Stimulated activated CD8-positive, alpha-beta memory T cell treated with anti-CD3 and anti-CD28 coated beads, Interleukin-4, amount 100 ng/mL, for 4 hours (primary cell): Measurements from ENCODE around the gene RFT1.

Experiments
- DNase-seq, 2 donors: peaks; one replicate each; pipeline ENCODE4 v3.0.0-alpha.2; 2020; ENCODE audit warnings: low read depth in 2 of 2, low spot score in 1 of 2

The RFT1 gene

DNA sequence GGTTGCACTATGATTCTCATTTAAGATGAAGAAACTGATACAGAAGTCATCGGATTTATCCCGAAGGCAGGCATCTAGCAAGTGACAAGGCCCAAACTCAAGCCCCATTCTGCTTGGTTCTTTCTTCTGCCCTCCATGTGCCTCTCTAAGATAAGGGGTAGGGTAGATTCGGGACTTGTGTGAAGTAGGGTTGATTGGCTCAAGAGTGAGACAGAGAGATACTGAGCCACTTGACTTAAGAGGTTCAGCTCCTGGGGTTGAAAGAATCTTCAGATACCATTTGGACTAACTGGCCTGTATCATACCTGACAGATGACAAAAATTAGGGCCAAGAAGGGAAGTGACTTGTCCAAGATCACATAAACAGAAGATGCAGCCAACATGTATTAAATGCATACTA lies 891 bp downstream of the RFT1 start:
- DNase-seq, result no peak

DNA sequence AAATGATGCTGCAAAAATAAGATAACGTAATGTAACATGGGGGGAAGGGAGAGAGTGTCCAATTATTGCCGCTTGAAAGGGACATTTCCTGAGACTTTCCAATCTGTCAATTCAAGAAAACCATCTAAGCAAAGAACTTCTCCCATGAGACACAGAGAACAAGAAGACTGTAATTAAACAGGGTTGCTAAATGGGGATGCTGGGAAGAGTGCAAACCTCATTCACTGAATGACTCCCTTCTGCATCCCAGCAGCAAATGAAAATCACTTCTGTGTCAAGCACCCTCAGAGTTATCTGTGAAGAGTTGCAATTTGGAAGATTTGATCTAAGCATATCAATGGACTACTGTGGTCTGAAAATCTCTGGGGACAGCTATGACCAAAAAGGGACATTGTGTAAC lies 3.6 kb downstream of the RFT1 start:
- DNase-seq, result no peak

DNA sequence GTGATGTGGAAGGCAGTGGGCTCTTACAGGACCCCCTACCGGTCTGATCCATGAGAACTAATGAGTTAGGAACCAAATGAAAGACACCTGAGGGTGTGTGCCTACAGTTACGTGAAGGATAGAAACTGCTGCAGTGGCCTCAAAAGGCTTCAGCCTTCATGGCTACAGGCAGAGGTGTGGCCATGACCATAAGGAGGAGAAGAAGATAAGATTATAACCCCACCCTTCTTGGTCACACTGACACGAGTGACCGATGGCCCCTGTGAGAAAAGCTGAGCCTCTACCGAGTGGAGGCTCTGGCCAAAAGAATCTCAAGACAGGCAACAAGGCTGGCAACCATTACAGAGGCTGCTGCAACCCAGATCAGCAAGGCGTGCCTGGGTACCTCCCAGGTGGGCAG lies 6.3 kb downstream of the RFT1 start:
- DNase-seq, result no peak

DNA sequence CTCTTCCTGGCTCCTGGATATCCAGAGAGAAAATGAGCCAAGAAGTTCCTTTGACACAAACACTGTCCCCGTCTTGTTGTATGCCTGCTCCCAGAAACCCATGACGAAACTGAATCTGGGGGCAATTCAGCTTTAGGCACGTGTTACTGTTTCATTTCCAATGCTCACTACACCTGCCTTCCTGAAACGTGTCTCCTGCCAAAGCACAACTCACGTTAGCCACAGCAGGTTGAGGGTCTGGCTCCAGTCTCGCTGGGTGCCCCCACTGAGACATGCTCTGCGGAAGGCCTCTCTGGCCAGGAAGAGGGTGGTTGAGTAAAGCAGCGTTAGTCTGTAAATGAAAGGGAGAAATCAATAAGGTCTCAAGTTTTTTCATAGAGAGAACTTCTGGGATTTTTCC lies 6.7 kb downstream of the RFT1 start:
- DNase-seq, result no peak

DNA sequence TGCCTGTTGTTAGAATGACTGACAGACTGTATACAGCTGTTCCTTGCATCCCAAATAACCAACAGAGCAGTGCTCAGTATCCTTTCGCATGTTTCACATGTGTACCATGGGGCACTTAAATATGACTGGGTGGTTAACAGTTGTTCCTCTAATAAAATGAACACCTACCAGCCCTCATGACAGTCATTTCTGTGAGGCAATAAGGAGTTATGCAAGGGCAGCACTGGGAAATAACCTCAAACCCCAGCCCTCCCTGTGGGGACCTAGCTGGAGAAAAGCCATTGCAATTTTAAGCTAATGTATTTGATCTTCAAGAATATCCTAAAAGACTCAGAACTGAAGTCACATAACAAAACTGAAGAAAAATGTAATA lies 7.3 kb downstream of the RFT1 start:
- DNase-seq, result no peak

DNA sequence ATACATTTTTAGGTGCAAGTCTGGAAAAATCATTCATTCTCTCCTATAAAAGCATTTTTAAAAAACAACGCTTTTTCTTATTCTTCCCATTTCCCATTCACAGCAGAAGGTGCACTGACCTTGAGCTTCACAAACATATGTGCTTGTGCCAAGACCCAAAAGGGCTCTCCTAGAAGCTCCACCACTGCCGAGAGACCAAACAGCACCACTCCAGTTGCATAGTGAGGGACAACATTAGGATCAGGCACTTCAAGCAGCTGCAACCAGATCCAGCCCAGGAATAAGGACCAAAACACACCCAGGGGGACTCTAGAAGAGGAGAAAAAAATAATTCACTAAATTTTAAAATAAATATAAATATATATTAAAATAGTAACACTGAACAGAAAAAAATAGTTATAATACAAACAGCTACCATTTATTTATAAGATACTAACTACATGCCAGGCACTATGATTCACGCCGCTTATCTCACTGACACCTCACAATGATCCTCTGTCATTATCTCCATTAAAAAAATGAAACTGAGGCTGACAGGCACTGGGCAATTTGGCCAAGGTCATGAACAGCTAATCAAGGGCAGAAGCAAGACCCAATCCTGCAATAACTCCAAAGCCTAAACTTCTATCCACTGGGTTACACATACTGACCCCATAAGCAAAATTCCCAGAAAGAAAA lies 7.8 kb downstream of the RFT1 start:
- DNase-seq, result no peak

DNA sequence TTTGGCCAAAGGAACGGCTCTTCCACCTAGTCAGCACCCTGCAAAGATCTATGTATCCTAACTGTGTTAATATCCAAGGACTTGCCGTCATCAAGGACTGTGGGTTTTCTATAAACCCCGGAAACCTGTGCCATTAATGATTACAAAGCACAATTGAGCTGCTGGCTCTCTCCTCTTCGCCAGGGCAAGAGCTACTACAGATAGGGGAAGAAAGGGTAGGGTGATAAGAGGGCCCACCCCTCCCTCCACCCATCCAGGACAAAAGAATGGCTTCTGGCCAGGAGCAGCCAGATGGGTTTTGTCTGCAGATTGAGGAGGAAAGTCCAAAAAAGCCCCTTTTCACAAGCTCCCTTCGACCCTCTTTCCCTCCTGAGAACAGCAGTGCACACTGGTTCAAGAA lies 9.9 kb downstream of the RFT1 start:
- DNase-seq, result no peak

DNA sequence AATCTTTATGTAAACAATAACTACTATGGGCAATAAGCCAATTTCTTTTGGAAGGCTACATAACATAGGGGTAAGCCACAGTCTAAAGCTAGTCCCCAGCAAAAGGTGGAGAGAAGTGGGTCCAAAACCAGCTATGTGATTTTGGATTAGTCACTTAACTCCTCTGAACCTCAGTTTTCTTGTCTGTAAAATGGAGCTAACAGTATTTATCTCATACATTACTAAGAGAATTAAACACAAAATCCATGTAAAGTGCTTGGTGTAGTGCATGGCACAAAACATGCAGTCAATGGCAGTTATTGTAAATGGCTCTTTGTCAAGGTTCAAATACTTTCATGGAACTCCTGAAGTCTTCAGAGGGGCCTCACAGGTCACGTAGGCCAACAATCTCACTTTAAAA lies 13.3 kb downstream of the RFT1 start:
- DNase-seq, result no peak

DNA sequence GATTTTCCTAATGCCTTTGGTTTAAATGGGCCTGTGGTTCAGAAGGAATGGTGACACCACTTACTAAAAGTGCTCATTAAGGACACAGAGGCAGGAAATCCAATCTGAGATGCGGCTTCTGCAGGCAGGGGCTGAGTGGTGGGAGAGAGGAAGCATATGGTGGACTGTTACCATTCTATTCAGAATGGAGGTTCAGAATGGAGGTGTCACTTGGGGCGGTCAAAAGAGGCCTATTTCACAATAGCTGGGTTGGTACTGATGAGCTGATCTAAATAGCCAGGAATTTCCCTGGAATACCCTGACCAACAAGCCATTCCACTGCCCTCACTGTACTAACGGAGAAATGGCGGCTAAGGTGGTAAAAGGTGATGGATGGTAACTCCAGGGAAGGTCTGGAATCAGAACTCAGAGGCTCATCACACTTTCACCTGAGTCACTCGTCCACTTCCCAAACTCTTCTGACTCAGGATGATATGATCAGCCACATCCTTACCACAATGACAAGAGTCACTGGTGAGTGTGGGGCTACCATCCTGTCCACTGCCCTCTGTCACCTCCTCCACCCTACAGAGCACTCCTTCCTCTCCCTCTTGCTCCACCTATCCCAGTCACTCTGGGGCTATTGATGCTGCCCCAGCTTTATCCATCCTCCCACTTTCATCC lies 15.7 kb downstream of the RFT1 start:
- DNase-seq, result no peak

DNA sequence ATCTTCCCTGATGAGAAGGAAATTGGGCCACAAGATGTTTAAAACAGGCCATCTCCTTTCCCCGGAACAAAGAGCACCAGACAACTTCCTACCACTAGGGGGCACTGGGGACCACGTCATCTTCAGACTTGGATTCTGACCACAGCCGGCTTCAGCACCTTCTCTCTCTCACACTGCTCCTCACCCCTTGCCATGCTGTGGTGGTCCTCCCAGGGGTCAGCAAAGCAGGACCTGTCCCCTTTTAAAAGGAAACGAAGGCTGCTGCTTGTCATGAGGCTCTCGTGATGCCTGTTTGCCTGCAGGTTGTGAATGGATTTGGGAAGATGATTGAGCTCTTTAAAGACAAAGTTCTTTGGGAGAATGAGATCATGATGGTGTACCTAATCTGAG lies 16.2 kb downstream of the RFT1 start:
- peak; percentile 62 to 68 for DNase-seq

DNA sequence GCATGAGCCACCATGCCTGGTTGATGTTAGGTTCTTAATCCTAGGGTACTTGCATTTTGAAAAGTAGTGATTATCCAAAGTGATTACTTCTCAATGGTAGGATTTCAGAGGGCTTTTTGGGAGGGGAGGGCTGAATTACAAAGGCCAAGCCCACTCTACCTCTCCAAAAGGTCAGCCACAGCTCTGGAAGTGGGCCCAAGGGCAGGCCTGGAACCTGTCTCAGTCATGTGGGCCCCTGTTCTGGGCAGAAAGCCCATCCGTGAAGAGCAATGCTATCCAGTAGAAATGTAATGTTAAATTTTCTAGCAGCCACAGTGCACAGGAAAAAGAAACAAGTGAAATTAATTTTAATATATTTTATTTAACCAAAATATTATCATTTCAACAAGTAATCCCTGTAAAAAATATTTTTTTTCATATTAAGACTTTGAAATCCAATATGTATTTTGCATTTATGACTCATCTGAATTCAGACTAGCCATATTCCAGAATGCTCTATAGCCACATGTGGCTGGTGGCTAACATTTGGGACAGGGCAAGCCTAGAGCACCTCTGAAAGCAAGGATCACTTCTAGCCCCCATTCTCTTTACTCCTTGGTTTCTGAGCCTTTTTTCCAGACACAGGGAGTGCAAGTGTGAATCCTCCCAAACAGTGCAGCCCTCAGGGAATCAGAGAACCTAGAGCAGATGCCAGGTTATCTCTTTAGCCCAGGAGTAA lies 16.8 kb downstream of the RFT1 start:
- DNase-seq, result no peak

DNA sequence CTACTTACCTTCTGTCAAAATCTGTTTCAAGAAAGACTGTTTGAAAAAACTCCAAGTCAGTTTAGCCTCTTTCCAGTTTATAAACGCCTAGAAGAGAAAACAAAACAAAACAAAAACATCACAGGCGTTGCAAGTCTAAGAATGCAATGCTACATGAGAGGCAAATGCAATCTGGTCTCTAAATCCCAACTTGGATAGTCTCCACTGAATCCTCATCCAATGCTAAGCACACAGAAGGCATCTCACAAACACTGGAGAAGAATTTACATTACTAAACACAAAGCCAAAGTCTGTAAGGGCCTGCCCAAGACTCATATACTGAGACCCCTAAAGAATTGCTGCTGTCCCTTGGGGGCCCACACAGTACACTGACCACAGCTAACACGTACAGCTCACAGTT lies 18.4 kb downstream of the RFT1 start:
- DNase-seq, result no peak

DNA sequence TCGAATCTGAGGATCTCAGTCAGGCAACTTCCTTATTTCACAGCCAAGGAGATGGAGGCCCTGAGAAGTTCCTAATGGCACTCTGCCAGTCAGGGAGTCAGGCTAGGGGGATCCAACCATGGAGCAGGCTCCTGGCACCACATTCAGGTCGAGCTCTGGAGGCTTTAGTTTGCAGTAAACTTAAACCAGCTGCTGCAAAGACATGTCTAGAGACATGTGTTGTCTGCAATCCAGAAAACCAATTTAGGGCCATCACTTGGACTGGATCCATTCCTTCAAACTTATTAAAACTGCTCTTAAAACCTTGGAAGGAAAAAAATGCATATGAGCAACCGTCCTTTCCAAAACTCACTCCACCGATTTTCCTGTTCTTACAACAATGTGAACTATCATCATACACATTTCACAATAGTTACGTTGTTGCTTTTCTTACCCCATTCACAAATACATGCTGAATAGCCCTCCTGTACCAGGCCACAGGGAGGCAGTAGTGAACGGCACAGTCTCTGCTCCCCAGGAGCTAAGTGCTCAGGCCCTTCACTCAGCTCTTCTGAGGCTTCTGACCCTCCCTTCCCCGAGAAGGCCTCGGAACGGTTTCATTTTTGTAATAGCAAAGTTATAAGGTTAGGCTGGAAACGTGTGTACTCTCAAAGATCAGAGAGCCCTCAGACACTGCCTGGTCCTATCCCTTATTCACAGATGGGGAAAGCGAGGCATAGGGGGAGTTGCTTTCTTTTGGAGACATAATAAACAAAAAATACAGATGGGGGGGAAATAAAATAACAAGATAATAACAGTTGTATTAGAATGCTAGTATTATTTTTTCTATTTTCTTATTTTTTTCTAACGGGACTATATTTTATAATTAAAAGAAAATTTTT lies 20.1 kb downstream of the RFT1 start:
- no peak for DNase-seq

DNA sequence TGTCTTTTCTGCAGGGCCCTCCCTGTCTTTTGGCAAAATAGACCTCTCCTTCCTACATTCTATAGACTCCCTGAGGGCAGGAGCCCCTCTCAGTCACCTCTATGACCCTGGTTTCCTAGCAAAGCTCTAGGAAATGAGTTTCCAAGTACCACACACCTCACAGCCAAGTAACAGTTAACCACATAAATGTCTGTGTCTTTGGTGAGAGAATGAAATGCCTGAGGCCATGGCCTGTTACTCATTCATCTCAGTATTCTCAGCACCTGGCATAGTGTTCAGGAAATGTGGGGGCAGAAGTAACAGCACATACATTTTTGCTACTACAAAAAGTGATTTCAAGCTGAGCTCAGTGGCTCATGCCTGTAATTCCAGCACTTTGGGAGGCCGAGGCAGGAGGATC lies 21.0 kb downstream of the RFT1 start:
- no peak for DNase-seq

DNA sequence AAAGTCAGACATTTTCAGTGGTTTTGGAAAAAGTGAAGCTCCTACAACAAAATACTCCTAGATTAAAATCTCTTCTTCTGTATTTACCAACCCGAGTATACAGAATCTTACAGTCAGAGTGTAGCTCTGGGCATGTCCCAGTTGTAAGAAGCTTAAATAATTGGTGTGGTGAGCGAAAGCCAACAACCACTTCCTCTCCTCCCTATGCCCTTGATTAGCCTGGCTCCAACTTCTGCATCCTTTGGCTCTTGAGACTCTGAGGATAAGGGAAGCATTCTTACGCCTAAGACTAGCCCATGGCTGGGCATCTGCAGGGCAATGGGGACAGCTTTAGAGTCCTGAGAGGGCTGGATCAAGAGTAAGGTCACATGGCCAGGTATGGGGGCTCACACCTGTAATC lies 25.5 kb downstream of the RFT1 start:
- DNase-seq, result no peak

DNA sequence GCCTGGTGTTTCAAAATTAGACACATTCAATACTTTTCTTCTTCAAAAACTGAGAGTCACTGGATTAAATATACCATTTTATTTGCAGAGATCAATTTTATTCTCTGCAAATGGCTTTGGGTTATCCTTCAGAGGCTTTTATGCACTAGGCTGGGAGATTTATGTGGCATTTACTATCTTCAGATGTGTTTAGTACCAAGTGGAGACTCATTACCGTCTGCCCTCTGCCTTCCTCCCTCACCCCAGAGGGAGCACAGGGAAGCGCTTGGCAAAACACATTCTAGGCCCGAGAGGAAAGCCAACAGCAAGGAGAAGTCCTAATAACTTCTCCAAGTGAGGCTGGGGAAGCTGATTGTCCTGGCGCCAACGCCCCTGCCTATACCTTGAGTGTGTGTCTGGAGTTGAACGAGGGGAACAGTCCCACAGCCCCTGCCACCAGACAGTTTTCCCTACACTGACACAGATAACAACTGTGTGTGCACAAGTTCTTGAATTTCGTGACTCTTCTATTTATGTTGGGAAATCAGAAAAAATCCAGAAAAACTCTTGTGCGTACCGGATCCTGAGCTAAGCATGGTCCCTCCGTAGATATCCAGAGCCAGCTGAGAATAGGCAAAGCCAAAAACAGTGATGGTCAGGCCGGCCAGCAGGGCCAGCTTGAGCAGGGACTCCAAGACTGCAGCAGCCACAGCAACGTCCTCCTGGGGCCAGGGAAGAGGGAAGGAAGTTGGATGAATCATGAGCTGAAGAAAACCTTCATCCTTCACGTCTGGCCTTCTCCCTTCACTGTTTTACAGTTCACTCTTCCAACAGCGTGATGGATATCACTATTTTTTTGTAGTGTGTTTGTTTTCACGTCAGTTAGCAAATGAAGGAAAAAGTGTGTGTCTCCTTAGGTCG lies 26.6 kb downstream of the RFT1 start:
- DNase-seq, result no peak

DNA sequence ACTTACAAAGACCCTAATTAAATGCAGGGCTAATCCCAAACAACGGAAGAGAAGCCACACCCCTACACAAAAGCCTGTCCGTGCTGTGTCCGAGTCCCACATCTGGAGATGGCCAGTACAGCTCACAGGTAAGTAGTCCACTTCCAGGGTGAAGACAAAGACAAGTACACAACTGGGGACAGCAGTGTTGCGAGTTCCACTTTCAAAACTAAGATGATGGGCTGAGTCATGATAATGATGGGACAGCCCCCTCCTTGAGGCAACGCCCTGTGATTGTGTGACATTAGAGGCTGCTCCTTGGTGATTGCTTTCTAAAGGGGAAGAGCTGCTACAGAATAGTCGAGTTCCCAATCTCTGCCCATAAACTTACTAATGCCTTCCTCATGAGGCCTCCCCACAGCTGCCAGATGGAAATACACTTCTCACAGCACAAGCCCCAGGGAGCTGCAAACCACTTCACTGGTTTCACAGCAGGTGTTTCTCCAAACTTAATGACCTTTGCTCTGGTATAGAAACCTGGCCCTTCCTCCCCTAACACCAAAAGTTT lies 27.6 kb downstream of the RFT1 start:
- DNase-seq, result no peak

DNA sequence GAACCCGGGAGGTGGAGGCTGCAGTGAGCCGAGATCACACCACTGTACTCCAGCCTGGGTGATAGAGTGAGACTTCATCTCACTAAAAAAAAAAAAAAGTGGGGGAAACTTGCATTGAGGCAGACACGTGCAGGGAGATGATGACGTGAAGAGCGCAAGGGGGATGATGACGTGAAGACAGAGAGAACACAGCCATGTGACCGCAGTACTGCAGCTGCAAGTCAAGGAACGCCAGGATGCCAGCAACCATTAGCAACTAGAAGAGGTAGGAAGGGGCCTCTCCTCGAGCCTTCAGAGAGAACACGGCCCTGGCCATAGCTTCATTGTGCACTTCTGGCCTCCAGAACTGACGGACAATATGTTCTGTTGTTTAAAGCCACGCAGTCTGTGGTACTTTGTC lies 28.3 kb downstream of the RFT1 start:
- DNase-seq, result no peak

DNA sequence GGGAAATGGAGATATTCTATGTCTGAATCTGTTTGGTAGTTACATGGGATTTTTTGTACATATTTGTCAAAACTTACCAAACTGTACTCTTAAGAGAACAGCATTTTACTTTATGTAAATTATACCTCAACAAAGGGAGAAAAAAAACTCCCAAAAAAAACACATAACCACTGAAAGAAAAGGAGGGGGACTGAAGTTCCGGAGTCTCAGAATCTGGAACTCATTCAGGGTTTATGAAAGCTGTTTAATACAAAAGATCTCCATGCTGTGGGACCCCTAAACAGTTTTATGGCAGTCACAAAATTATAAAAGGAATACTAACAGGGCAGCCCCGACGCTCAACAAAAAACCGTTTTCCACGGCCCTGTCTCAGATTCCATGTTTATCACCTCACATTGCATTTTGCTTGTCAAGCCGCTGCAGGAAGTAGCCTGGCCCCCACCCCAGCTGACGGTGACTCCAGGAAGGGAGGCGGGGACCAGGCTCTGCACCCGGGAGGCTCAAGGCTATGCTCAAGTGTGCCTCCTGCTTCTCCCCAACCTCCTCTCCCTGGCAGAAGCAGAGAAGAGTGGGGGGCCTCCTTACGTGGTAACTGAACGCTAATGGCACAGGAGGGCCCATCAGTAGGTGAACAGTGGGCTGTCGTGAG lies 29.3 kb downstream of the RFT1 start:
- no peak for DNase-seq

DNA sequence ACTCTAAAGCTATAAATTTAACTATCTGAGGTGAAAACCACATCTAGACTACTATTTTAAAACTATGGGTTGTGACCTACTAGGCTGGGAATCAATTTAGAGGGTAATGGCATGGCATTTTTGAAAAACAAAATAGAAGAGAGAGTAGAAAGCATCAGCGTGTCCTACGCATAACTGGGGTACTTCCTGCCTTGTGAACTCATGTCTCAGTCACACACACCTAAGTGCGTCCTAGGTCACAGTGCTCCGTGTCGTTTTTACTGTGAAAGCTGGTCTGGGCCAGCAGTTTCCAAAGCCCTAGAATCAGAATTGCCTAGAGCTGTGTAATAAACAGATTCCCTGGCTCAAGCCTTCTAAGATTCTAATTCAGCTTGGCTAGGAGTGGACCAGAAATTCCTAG lies 32.3 kb downstream of the RFT1 start:
- DNase-seq, result no peak
